DOHH2 (cell line): ENCODE measurements around the gene ANKRD37.

Experiments used
- CTCF ChIP-seq: fragments of 200-600 bp; sonication (generic); IDR thresholded peaks from one replicate; pipeline ENCODE4 v1.5.1; 2014; ENCODE audit warnings: antibody characterized with exemption, mild to moderate bottlenecking, low read depth, low read length; ENCODE audit not compliant: poor library complexity, severe bottlenecking
- EZH2phosphoT487 ChIP-seq: fragments of 200-600 bp; sonication (generic); IDR thresholded peaks from 2 replicates; pipeline ENCODE4 v1.6.1; 2017; ENCODE audit warnings: borderline replicate concordance, mild to moderate bottlenecking, antibody characterized with exemption, low read length, moderate library complexity, mixed read lengths

GRCh38 chr4:185426960-185427688 is 30.5 kb downstream of the ANKRD37 start:
- no peak for TF ChIP-seq CTCF
- TF ChIP-seq EZH2phosphoT487 = no peak
